Measurements from ENCODE around the gene CFC1B. TPM values are rescaled to one million over a fixed set of nuclear protein-coding genes. Genes with fewer than 3 reads are reported as not detected.
"Not testable (repeated sequence)": the region's sequence is repeated elsewhere in the genome, so short reads cannot be mapped to it uniquely, and the experiment has no call there.

The CFC1B gene
- polyA plus RNA-seq, 1 of the 3 experiments (the other 2 are of a cell fraction) = not detected

DNA sequence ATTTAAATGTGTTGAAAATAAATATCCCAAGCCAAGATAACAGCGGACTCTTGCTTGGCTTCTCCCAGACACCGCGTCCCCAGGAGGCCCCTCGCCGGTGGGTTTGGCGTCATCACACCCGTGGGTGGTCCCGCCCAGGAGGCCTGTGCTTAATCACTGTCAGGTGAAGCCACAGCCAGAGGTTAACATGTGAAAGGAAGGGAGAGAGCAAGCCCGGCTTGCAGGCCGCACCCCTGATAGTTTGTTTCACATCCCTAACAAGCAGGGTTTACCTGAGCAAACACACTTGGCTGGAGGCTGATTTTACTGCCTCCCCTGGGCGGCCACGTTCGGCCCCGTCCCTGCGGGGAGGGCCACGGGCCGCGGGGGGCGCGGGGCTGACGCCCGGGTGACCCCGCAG lies 1.4 kb downstream of the CFC1B start:
- WGBS (ENCODE audit: low lambda C conversion rate) = no CpG with 5 or more reads among the region's 23 CpGs
- H3K27me3 ChIP-seq (ENCODE audit: insufficient read depth); H3K79me2 ChIP-seq (ENCODE audit: insufficient read depth); POLR2A ChIA-PET; DNase-seq; H2AFZ ChIP-seq (ENCODE audit: low read depth); H3K36me3 ChIP-seq (replicated peaks in 1 of 2; ENCODE audit: control insufficient read depth in 1 of 2, insufficient read depth in 2 of 2, low read length in 1 of 2); H3K9me3 ChIP-seq; H3K9me2 ChIP-seq; H3K27ac ChIP-seq (ENCODE audit: low read depth in 2 of 2, low read length in 1 of 2); H3K4me2 ChIP-seq; H4K20me1 ChIP-seq (ENCODE audit: insufficient read depth); H3K4me1 ChIP-seq (ENCODE audit: control insufficient read depth in 1 of 2, insufficient read depth in 2 of 2, low read depth in 1 of 2, low read length in 1 of 2); H3K4me3 ChIP-seq (ENCODE audit: low read depth in 2 of 2, low read length in 1 of 2); H3F3A ChIP-seq (replicated peaks; ENCODE audit: insufficient read depth); CTCF ChIA-PET; H3K9ac ChIP-seq: not testable (repeated sequence)

DNA sequence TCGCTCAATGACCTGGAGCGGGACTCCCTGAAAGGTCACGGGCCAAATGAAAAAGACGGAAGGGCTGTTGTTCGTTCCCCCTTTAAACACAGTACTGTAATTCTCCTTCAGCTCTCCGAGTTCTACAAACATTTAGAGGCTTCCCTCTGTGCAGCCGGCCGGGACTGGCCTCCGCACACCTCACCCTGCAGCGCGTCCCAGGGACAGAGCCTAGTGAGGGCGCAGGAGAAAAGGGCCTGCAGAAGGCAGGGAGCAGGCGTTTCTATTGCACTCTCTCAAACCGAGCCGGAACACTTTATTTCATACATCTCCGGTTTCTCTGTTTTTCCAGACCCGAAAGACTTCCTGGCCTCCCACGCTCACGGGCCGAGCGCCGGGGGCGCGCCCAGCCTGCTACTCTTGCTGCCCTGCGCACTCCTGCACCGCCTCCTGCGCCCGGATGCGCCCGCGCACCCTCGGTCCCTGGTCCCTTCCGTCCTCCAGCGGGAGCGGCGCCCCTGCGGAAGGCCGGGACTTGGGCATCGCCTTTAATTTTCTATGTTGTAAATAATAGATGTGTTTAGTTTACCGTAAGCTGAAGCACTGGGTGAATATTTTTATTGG lies 6.4 kb downstream of the CFC1B start:
- H3K4me1 ChIP-seq (ENCODE audit: control insufficient read depth in 1 of 2, insufficient read depth in 2 of 2, low read depth in 1 of 2, low read length in 1 of 2); H3K36me3 ChIP-seq (replicated peaks in 1 of 2; ENCODE audit: control insufficient read depth in 1 of 2, insufficient read depth in 2 of 2, low read length in 1 of 2); POLR2A ChIA-PET: not testable (repeated sequence)

DNA sequence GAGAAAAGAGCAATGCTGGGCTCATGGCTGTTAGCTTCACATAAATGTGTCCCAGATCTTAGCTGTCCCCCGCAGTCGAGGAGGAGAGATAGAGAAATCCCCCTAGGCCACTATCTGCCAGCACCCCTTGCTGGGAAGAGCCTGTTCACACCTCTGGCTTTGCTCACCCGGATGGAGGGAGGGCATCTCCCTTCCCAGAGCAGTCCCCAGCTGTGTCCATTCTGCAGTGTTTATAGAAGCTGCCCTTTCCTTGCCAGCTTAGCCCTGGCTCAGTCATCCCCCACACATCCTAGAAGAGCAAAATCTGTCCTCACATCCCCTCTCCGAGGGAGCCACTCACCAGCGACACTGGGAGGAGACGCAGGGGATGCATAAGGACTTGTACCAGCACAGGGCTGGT lies 8.5 kb downstream of the CFC1B start:
- H3K9me2 ChIP-seq; H3K4me3 ChIP-seq (ENCODE audit: low read depth in 2 of 2, low read length in 1 of 2); H3K79me2 ChIP-seq (ENCODE audit: insufficient read depth); H2AFZ ChIP-seq (ENCODE audit: low read depth); H4K20me1 ChIP-seq (ENCODE audit: insufficient read depth); H3K27me3 ChIP-seq (ENCODE audit: insufficient read depth); CTCF ChIA-PET; H3K4me2 ChIP-seq; H3K27ac ChIP-seq (ENCODE audit: low read depth in 2 of 2, low read length in 1 of 2); H3K36me3 ChIP-seq (replicated peaks in 1 of 2; ENCODE audit: control insufficient read depth in 1 of 2, insufficient read depth in 2 of 2, low read length in 1 of 2); DNase-seq; H3K9ac ChIP-seq; POLR2A ChIA-PET; H3K4me1 ChIP-seq (ENCODE audit: control insufficient read depth in 1 of 2, insufficient read depth in 2 of 2, low read depth in 1 of 2, low read length in 1 of 2); H3K9me3 ChIP-seq; H3F3A ChIP-seq (replicated peaks; ENCODE audit: insufficient read depth): not testable (repeated sequence)
- WGBS (ENCODE audit: low lambda C conversion rate) = no CpG with 5 or more reads among the region's 6 CpGs

More for the DNA sequence above, 6.4 kb downstream of the CFC1B start:
- H3F3A ChIP-seq (replicated peaks; ENCODE audit: insufficient read depth); CTCF ChIA-PET; DNase-seq; H3K27ac ChIP-seq (ENCODE audit: low read depth in 2 of 2, low read length in 1 of 2); H3K9me3 ChIP-seq; H3K9ac ChIP-seq; H3K4me3 ChIP-seq (ENCODE audit: low read depth in 2 of 2, low read length in 1 of 2); H3K79me2 ChIP-seq (ENCODE audit: insufficient read depth); H3K27me3 ChIP-seq (ENCODE audit: insufficient read depth); H4K20me1 ChIP-seq (ENCODE audit: insufficient read depth); H2AFZ ChIP-seq (ENCODE audit: low read depth); H3K9me2 ChIP-seq; H3K4me2 ChIP-seq: not testable (repeated sequence)
- WGBS (ENCODE audit: low lambda C conversion rate) = no CpG with 5 or more reads among the region's 40 CpGs

DNA sequence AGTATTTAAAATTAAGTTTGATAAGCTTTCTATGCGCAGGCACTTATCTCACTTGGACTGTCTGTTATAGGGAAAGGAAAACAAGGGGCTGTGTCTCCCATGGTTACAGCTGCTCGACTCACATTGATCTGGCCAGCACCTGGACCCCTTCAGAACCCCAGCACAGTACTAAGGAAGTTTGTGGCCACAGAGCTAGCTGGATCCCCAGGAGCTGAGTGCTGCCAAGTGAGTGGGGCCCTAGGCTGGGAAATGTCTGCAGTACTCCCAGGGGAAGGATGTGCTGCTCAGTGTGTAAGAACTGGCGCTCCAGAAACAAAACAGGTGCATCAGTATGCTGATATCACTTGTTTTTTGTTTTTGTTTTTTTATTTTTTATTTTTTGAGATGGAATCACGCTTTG lies 9.2 kb downstream of the CFC1B start:
- H3K27me3 ChIP-seq (ENCODE audit: insufficient read depth); H3K4me2 ChIP-seq; H3F3A ChIP-seq (replicated peaks; ENCODE audit: insufficient read depth); POLR2A ChIA-PET; H2AFZ ChIP-seq (ENCODE audit: low read depth); H3K36me3 ChIP-seq (replicated peaks in 1 of 2; ENCODE audit: control insufficient read depth in 1 of 2, insufficient read depth in 2 of 2, low read length in 1 of 2); H3K9ac ChIP-seq; DNase-seq; H3K79me2 ChIP-seq (ENCODE audit: insufficient read depth); H4K20me1 ChIP-seq (ENCODE audit: insufficient read depth); H3K27ac ChIP-seq (ENCODE audit: low read depth in 2 of 2, low read length in 1 of 2); H3K9me2 ChIP-seq; CTCF ChIA-PET; H3K4me1 ChIP-seq (ENCODE audit: control insufficient read depth in 1 of 2, insufficient read depth in 2 of 2, low read depth in 1 of 2, low read length in 1 of 2); H3K9me3 ChIP-seq; H3K4me3 ChIP-seq (ENCODE audit: low read depth in 2 of 2, low read length in 1 of 2): not testable (repeated sequence)
- no CpG with 5 or more reads among the region's 4 CpGs for WGBS (ENCODE audit: low lambda C conversion rate)

DNA sequence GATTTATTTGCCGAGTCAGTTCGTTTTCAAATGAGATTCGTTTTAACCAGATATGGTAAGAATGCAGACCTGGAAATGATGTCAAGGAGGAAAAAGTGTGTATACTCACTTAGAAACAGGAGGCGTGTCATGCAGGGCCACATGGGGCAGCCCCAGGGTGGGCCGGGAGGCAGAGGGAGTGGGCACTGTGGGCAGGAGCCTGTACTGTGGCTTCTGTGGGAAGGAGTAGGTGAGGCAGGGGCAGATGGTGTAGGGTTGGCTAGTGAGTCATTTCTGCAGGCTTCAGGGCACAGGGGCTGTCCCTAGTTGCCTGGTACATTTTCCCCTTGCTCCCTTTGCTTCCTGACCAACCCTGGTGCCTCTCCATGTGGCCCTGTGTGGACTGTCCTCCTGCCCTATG lies 10.2 kb downstream of the CFC1B start:
- WGBS (ENCODE audit: low lambda C conversion rate) = no CpG with 5 or more reads among the region's 5 CpGs

DNA sequence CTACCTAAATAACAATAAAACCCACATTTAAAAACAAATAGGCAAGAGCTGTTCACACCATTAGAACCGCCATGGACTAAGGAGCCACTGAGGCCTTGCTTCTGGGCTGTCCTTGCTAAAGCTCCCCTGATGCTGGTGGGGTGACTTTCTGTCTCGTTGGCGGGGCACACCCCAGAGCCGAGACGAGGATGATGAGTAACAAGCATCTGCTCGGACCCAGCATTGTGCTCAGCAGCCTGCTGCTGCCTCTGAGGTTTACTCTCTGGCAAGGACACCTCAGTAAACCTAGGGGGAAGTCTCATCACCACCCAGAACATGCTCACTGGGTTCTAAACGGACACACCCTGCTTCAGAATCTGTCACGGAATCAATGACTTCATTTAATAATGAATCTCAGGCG lies 10.7 kb downstream of the CFC1B start:
- H3F3A ChIP-seq (replicated peaks; ENCODE audit: insufficient read depth); H3K79me2 ChIP-seq (ENCODE audit: insufficient read depth); H3K9me3 ChIP-seq; H3K36me3 ChIP-seq (replicated peaks in 1 of 2; ENCODE audit: control insufficient read depth in 1 of 2, insufficient read depth in 2 of 2, low read length in 1 of 2); H3K4me3 ChIP-seq (ENCODE audit: low read depth in 2 of 2, low read length in 1 of 2); H2AFZ ChIP-seq (ENCODE audit: low read depth); H3K9me2 ChIP-seq; H3K9ac ChIP-seq; POLR2A ChIA-PET; H3K4me2 ChIP-seq; H4K20me1 ChIP-seq (ENCODE audit: insufficient read depth); H3K27ac ChIP-seq (ENCODE audit: low read depth in 2 of 2, low read length in 1 of 2); H3K27me3 ChIP-seq (ENCODE audit: insufficient read depth); H3K4me1 ChIP-seq (ENCODE audit: control insufficient read depth in 1 of 2, insufficient read depth in 2 of 2, low read depth in 1 of 2, low read length in 1 of 2); CTCF ChIA-PET; DNase-seq: not testable (repeated sequence)
- no CpG with 5 or more reads among the region's 9 CpGs for WGBS (ENCODE audit: low lambda C conversion rate)

More for the DNA sequence above, 10.2 kb downstream of the CFC1B start:
- POLR2A ChIA-PET; H3K79me2 ChIP-seq (ENCODE audit: insufficient read depth); DNase-seq; CTCF ChIA-PET; H3K9me3 ChIP-seq; H2AFZ ChIP-seq (ENCODE audit: low read depth); H3K9me2 ChIP-seq; H3K36me3 ChIP-seq (replicated peaks in 1 of 2; ENCODE audit: control insufficient read depth in 1 of 2, insufficient read depth in 2 of 2, low read length in 1 of 2); H3K4me3 ChIP-seq (ENCODE audit: low read depth in 2 of 2, low read length in 1 of 2); H4K20me1 ChIP-seq (ENCODE audit: insufficient read depth); H3K9ac ChIP-seq; H3K4me1 ChIP-seq (ENCODE audit: control insufficient read depth in 1 of 2, insufficient read depth in 2 of 2, low read depth in 1 of 2, low read length in 1 of 2); H3F3A ChIP-seq (replicated peaks; ENCODE audit: insufficient read depth); H3K27ac ChIP-seq (ENCODE audit: low read depth in 2 of 2, low read length in 1 of 2); H3K27me3 ChIP-seq (ENCODE audit: insufficient read depth); H3K4me2 ChIP-seq: not testable (repeated sequence)

DNA sequence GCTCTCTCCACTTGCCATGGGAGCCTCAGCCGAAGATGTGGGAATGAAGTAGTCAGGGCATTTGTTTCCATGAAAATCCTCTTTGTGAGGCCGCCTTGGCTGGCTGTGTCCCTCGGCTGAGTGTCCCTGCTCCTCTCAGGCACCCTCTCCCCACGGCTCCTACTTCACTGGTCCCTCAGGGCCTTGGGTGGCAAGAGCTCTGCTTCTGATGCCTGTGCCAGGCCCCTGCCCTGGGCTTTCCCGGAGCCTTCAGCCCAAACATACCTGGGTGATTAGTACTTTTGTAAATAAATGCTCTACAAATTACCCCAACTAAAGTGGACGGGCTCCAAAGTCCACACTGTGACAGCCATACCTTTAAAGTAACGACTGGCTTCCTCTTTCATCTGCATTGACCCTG lies 15.6 kb downstream of the CFC1B start:
- no CpG with 5 or more reads among the region's 7 CpGs for WGBS (ENCODE audit: low lambda C conversion rate)
- POLR2A ChIA-PET = not testable (repeated sequence)

More for the DNA sequence above, 15.6 kb downstream of the CFC1B start:
- H3K9ac ChIP-seq; H2AFZ ChIP-seq (ENCODE audit: low read depth); H3K4me2 ChIP-seq; H3K36me3 ChIP-seq (replicated peaks in 1 of 2; ENCODE audit: control insufficient read depth in 1 of 2, insufficient read depth in 2 of 2, low read length in 1 of 2); H3F3A ChIP-seq (replicated peaks; ENCODE audit: insufficient read depth); H3K9me3 ChIP-seq; H3K79me2 ChIP-seq (ENCODE audit: insufficient read depth); H3K27ac ChIP-seq (ENCODE audit: low read depth in 2 of 2, low read length in 1 of 2); H3K9me2 ChIP-seq; H3K4me3 ChIP-seq (ENCODE audit: low read depth in 2 of 2, low read length in 1 of 2); CTCF ChIA-PET; H3K27me3 ChIP-seq (ENCODE audit: insufficient read depth); H4K20me1 ChIP-seq (ENCODE audit: insufficient read depth); H3K4me1 ChIP-seq (ENCODE audit: control insufficient read depth in 1 of 2, insufficient read depth in 2 of 2, low read depth in 1 of 2, low read length in 1 of 2); DNase-seq: not testable (repeated sequence)
